ENCODE results near the gene APOA4.

APOA4 gene

GRCh38 chr11:116851626-116852025 lies 28.5 kb upstream of the APOA4 start:
- no CpG with 5 or more reads among the region's 7 CpGs for WGBS, 2 donors (ENCODE audit: extremely low coverage in 2 of 2, insufficient read length in 2 of 2, insufficient replicate concordance in 1 of 2)
- DNase-seq (ENCODE audit: low spot score), result no peak
- Histone ChIP-seq H3K9ac (ENCODE audit: low read depth, low read length, poor library complexity) (no peak overlapping the region), H3K14ac (ENCODE audit: low read length) (no peak overlapping the region), H2BK15ac (ENCODE audit: low read length) (no peak overlapping the region), H3K4ac (ENCODE audit: low read length) (no peak overlapping the region), H3K4me1 (ENCODE audit: control insufficient read depth in 2 of 2, insufficient read depth in 1 of 2, low read depth in 1 of 2, low read length in 2 of 2) (no peaks in the 10 kb centered on the region), H2BK12ac (ENCODE audit: low read length) (no peak overlapping the region), H3K18ac (ENCODE audit: low read length) (no peak overlapping the region), H3K4me3 (ENCODE audit: low read length in 2 of 2) (no peak overlapping the region), H2AK5ac (ENCODE audit: low read depth, low read length) (no peak overlapping the region), H3K23ac (ENCODE audit: low read depth, low read length, poor library complexity) (no peak overlapping the region), H3K79me1 (ENCODE audit: low read depth, low read length) (no peaks in the 10 kb centered on the region), H4K91ac (ENCODE audit: low read depth, low read length, poor library complexity) (no peak overlapping the region), H2BK5ac (ENCODE audit: low read length) (no peak overlapping the region), H3K27me3 (ENCODE audit: control insufficient read depth in 3 of 3, insufficient read depth in 3 of 3, low read depth in 1 of 3, low read length in 3 of 3) (no peaks in the 10 kb centered on the region), H3K36me3 (replicated peaks in 1 of 2; ENCODE audit: control insufficient read depth in 2 of 2, insufficient read depth in 2 of 2, low read length in 2 of 2) (peaks cover 28 to 75% of the 10 kb centered on the region in 2 donors), H3K4me2 (ENCODE audit: insufficient read depth, low read length, poor library complexity, severe bottlenecking) (no peak overlapping the region), H3K9me3 (replicated peaks in 1 of 2; ENCODE audit: control insufficient read depth in 2 of 2, insufficient read depth in 1 of 2, low read depth in 1 of 2, low read length in 2 of 2) (no peaks in the 10 kb centered on the region), H2AFZ (ENCODE audit: low read length) (no peak overlapping the region), H4K8ac (ENCODE audit: low read depth, low read length) (no peak overlapping the region), H2BK120ac (ENCODE audit: low read depth, low read length) (no peak overlapping the region), H3K27ac (replicated peaks; ENCODE audit: low read length) (no peak overlapping the region)

- H3K27ac ChIP-seq (replicated peaks; ENCODE audit: low read length), result no peak overlapping the region
- H3K4me3 ChIP-seq (ENCODE audit: low read length in 2 of 2), result no peak overlapping the region
- WGBS, 2 donors (ENCODE audit: extremely low coverage in 2 of 2, insufficient read length in 2 of 2, insufficient replicate concordance in 1 of 2), result no CpG with 5 or more reads among the region's 6 CpGs
- H3K14ac ChIP-seq (ENCODE audit: low read length), result no peak overlapping the region
- H3K4me1 ChIP-seq (ENCODE audit: control insufficient read depth in 2 of 2, insufficient read depth in 1 of 2, low read depth in 1 of 2, low read length in 2 of 2), result no peaks in the 10 kb centered on the region
- no peak overlapping the region for H2AFZ ChIP-seq (ENCODE audit: low read length)
- no peak overlapping the region for H2BK12ac ChIP-seq (ENCODE audit: low read length)
- H4K91ac ChIP-seq (ENCODE audit: low read depth, low read length, poor library complexity), result no peak overlapping the region
- no peak overlapping the region for H4K8ac ChIP-seq (ENCODE audit: low read depth, low read length)
- no peak overlapping the region for H3K23ac ChIP-seq (ENCODE audit: low read depth, low read length, poor library complexity)
- no peaks in the 10 kb centered on the region for H3K79me1 ChIP-seq (ENCODE audit: low read depth, low read length)
- H3K27me3 ChIP-seq (ENCODE audit: control insufficient read depth in 3 of 3, insufficient read depth in 3 of 3, low read depth in 1 of 3, low read length in 3 of 3), result no peaks in the 10 kb centered on the region
- peaks cover 33 to 80% of the 10 kb centered on the region in 2 donors for H3K36me3 ChIP-seq (replicated peaks in 1 of 2; ENCODE audit: control insufficient read depth in 2 of 2, insufficient read depth in 2 of 2, low read length in 2 of 2)
- no peaks in the 10 kb centered on the region for H3K9me3 ChIP-seq (replicated peaks in 1 of 2; ENCODE audit: control insufficient read depth in 2 of 2, insufficient read depth in 1 of 2, low read depth in 1 of 2, low read length in 2 of 2)
- DNase-seq (ENCODE audit: low spot score), result no peak
- no peak overlapping the region for H3K4me2 ChIP-seq (ENCODE audit: insufficient read depth, low read length, poor library complexity, severe bottlenecking)
- no peak overlapping the region for H3K9ac ChIP-seq (ENCODE audit: low read depth, low read length, poor library complexity)
- H2AK5ac ChIP-seq (ENCODE audit: low read depth, low read length), result no peak overlapping the region
- H2BK120ac ChIP-seq (ENCODE audit: low read depth, low read length), result no peak overlapping the region
- H2BK5ac ChIP-seq (ENCODE audit: low read length), result no peak overlapping the region
- no peak overlapping the region for H3K4ac ChIP-seq (ENCODE audit: low read length)
- H3K18ac ChIP-seq (ENCODE audit: low read length), result no peak overlapping the region
- no peak overlapping the region for H2BK15ac ChIP-seq (ENCODE audit: low read length)
Measured at GRCh38 chr11:116849486-116849885, 26.4 kb upstream of the APOA4 start.

GRCh38 chr11:116849060-116849459 lies 26.0 kb upstream of the APOA4 start:
- Histone ChIP-seq H3K27me3 (ENCODE audit: control insufficient read depth in 3 of 3, insufficient read depth in 3 of 3, low read depth in 1 of 3, low read length in 3 of 3) (no peaks in the 10 kb centered on the region), H3K9me3 (replicated peaks in 1 of 2; ENCODE audit: control insufficient read depth in 2 of 2, insufficient read depth in 1 of 2, low read depth in 1 of 2, low read length in 2 of 2) (no peaks in the 10 kb centered on the region), H3K9ac (ENCODE audit: low read depth, low read length, poor library complexity) (no peak overlapping the region), H3K14ac (ENCODE audit: low read length) (no peak overlapping the region), H2BK5ac (ENCODE audit: low read length) (no peak overlapping the region), H3K36me3 (replicated peaks in 1 of 2; ENCODE audit: control insufficient read depth in 2 of 2, insufficient read depth in 2 of 2, low read length in 2 of 2) (peaks cover 33 to 79% of the 10 kb centered on the region in 2 donors), H3K27ac (replicated peaks; ENCODE audit: low read length) (no peak overlapping the region), H3K79me1 (ENCODE audit: low read depth, low read length) (no peaks in the 10 kb centered on the region), H2BK12ac (ENCODE audit: low read length) (no peak overlapping the region), H2AFZ (ENCODE audit: low read length) (no peak overlapping the region), H2AK5ac (ENCODE audit: low read depth, low read length) (no peak overlapping the region), H3K18ac (ENCODE audit: low read length) (no peak overlapping the region), H3K23ac (ENCODE audit: low read depth, low read length, poor library complexity) (no peak overlapping the region), H3K4me2 (ENCODE audit: insufficient read depth, low read length, poor library complexity, severe bottlenecking) (no peak overlapping the region), H3K4me1 (ENCODE audit: control insufficient read depth in 2 of 2, insufficient read depth in 1 of 2, low read depth in 1 of 2, low read length in 2 of 2) (no peaks in the 10 kb centered on the region), H4K8ac (ENCODE audit: low read depth, low read length) (no peak overlapping the region), H2BK120ac (ENCODE audit: low read depth, low read length) (no peak overlapping the region), H3K4ac (ENCODE audit: low read length) (no peak overlapping the region), H4K91ac (ENCODE audit: low read depth, low read length, poor library complexity) (no peak overlapping the region), H2BK15ac (ENCODE audit: low read length) (no peak overlapping the region), H3K4me3 (ENCODE audit: low read length in 2 of 2) (no peak overlapping the region)
- no CpG with 5 or more reads among the region's 12 CpGs for WGBS, 2 donors (ENCODE audit: extremely low coverage in 2 of 2, insufficient read length in 2 of 2, insufficient replicate concordance in 1 of 2)
- DNase-seq (ENCODE audit: low spot score), result no peak

GRCh38 chr11:116847612-116848011 lies 24.5 kb upstream of the APOA4 start:
- Histone ChIP-seq H2BK12ac (ENCODE audit: low read length) (no peak overlapping the region), H2BK120ac (ENCODE audit: low read depth, low read length) (no peak overlapping the region), H3K36me3 (replicated peaks in 1 of 2; ENCODE audit: control insufficient read depth in 2 of 2, insufficient read depth in 2 of 2, low read length in 2 of 2) (peaks cover 31 to 79% of the 10 kb centered on the region in 2 donors), H2BK5ac (ENCODE audit: low read length) (no peak overlapping the region), H2AFZ (ENCODE audit: low read length) (no peak overlapping the region), H4K8ac (ENCODE audit: low read depth, low read length) (no peak overlapping the region), H3K9me3 (replicated peaks in 1 of 2; ENCODE audit: control insufficient read depth in 2 of 2, insufficient read depth in 1 of 2, low read depth in 1 of 2, low read length in 2 of 2) (no peaks in the 10 kb centered on the region), H2BK15ac (ENCODE audit: low read length) (no peak overlapping the region), H3K79me1 (ENCODE audit: low read depth, low read length) (no peaks in the 10 kb centered on the region), H3K18ac (ENCODE audit: low read length) (no peak overlapping the region), H4K91ac (ENCODE audit: low read depth, low read length, poor library complexity) (no peak overlapping the region), H3K9ac (ENCODE audit: low read depth, low read length, poor library complexity) (no peak overlapping the region), H3K4me1 (ENCODE audit: control insufficient read depth in 2 of 2, insufficient read depth in 1 of 2, low read depth in 1 of 2, low read length in 2 of 2) (peaks cover 0 to 2% of the 10 kb centered on the region in 2 donors), H3K27me3 (ENCODE audit: control insufficient read depth in 3 of 3, insufficient read depth in 3 of 3, low read depth in 1 of 3, low read length in 3 of 3) (no peaks in the 10 kb centered on the region), H3K4ac (ENCODE audit: low read length) (no peak overlapping the region), H3K4me3 (ENCODE audit: low read length in 2 of 2) (no peak overlapping the region), H3K27ac (replicated peaks; ENCODE audit: low read length) (no peak overlapping the region), H3K4me2 (ENCODE audit: insufficient read depth, low read length, poor library complexity, severe bottlenecking) (no peak overlapping the region), H3K23ac (ENCODE audit: low read depth, low read length, poor library complexity) (no peak overlapping the region), H2AK5ac (ENCODE audit: low read depth, low read length) (no peak overlapping the region), H3K14ac (ENCODE audit: low read length) (no peak overlapping the region)
- WGBS, 2 donors (ENCODE audit: extremely low coverage in 2 of 2, insufficient read length in 2 of 2, insufficient replicate concordance in 1 of 2), result no CpG with 5 or more reads among the region's 4 CpGs
- no peak for DNase-seq (ENCODE audit: low spot score)

All from neuronal stem cell (in vitro differentiated cells).